Fibroblast of lung (primary cell): ENCODE measurements around the gene MLKL. TPM values are rescaled to one million over a fixed set of nuclear protein-coding genes. Genes with fewer than 3 reads are reported as not detected.
"Not testable (repeated sequence)": the region's sequence is repeated elsewhere in the genome, so short reads cannot be mapped to it uniquely, and the experiment has no call there.

Experiments used
- DNase-seq, 2 donors: peaks; one replicate each; pipeline versions ENCODE4 v3.0.0 to v3.0.0-alpha.2; 2010; ENCODE audit warnings: low read depth in 2 of 2
- H2AFZ ChIP-seq: 2 replicates; pipeline ENCODE4 v1.5.1; 2012; ENCODE audit warnings: low read length, control low read depth, inconsistent platforms
- H3K27ac ChIP-seq: 2 replicates; pipeline ENCODE4 v1.5.1; 2011; ENCODE audit warnings: low read length, control low read depth; ENCODE audit not compliant: insufficient read depth
- H3K27me3 ChIP-seq: 2 replicates; pipeline ENCODE4 v1.5.1; 2011; ENCODE audit warnings: mild to moderate bottlenecking, low read length; ENCODE audit not compliant: control insufficient read depth, insufficient read depth
- H3K36me3 ChIP-seq: 2 replicates; pipeline ENCODE4 v1.5.1; 2011; ENCODE audit warnings: low read length; ENCODE audit not compliant: control insufficient read depth, insufficient read depth
- H3K4me1 ChIP-seq: 2 replicates; pipeline ENCODE4 v1.5.1; 2011; ENCODE audit warnings: low read length; ENCODE audit not compliant: control insufficient read depth, insufficient read depth; ENCODE audit errors: extremely low read depth
- H3K4me2 ChIP-seq: 2 replicates; pipeline ENCODE4 v1.5.1; 2011; ENCODE audit warnings: low read length, control low read depth; ENCODE audit not compliant: insufficient read depth; ENCODE audit errors: extremely low read depth
- H3K4me3 ChIP-seq, 4 experiments: fragments of 200-600 bp in 1 of 4; sonication (generic) in 1 of 4; replicated peaks in 1 of 4; 2 replicates each; pipeline ENCODE4 v1.5.1; 2011 to 2016; ENCODE audit warnings: low read length in 4 of 4, low read depth in 3 of 4, mild to moderate bottlenecking in 3 of 4, control low read depth in 2 of 4, inconsistent platforms in 1 of 4, mixed read lengths in 1 of 4; ENCODE audit not compliant: insufficient read depth in 1 of 4; ENCODE audit errors: control extremely low read depth in 1 of 4
- H3K79me2 ChIP-seq: 2 replicates; pipeline ENCODE4 v1.5.1; 2012; ENCODE audit warnings: mild to moderate bottlenecking, low read length, inconsistent platforms; ENCODE audit not compliant: control insufficient read depth, insufficient read depth
- H3K9ac ChIP-seq: 2 replicates; pipeline ENCODE4 v1.5.1; 2011; ENCODE audit warnings: mild to moderate bottlenecking, low read length, control low read depth; ENCODE audit not compliant: insufficient read depth
- H3K9me3 ChIP-seq: 2 replicates; pipeline ENCODE4 v1.5.1; 2012; ENCODE audit warnings: low read depth, low read length; ENCODE audit not compliant: control insufficient read depth, insufficient read depth
- H4K20me1 ChIP-seq: 2 replicates; pipeline ENCODE4 v1.5.1; 2011; ENCODE audit warnings: low read length; ENCODE audit not compliant: control insufficient read depth, insufficient read depth; ENCODE audit errors: extremely low read depth
- EZH2 ChIP-seq: IDR thresholded peaks from 2 replicates; pipeline ENCODE4 v1.5.1; 2012; ENCODE audit warnings: low read length, control low read depth, mild to moderate bottlenecking; ENCODE audit errors: missing control alignments
- polyA plus RNA-seq, 2 donors: library from polyadenylated mRNA; depleted of rRNA in 1 of 2; stranded (reverse) in 1 of 2; unstranded in 1 of 2; fragments of >200 nt; gene quantifications; 2 replicates each; pipeline ENCODE4 v1.2.1, GENCODE V29; 2011 to 2012; ENCODE audit warnings: missing spikeins in 1 of 2
- total RNA-seq: library from RNA; depleted of rRNA; stranded (reverse); fragments of >200 nt; gene quantifications from 2 replicates; pipeline ENCODE4 v1.2.1, GENCODE V29; 2014
- TF ChIP-seq, protein P1 (sequence below), 2 donors: IDR thresholded peaks in 1 of 2; conservative IDR thresholded peaks in 1 of 2; 1 replicate in 1 of 2; 2 replicates in 1 of 2; pipeline ENCODE4 v1.5.1; 2011 to 2012; ENCODE audit warnings: low read length in 2 of 2, control low read depth in 1 of 2, inconsistent platforms in 1 of 2, low read depth in 1 of 2, mild to moderate bottlenecking in 1 of 2

Gene MLKL
- total and polyA plus RNA-seq, 2 donors (not counting 1 experiment from before 2014, with no cell fraction given), result 4.8 to 5.8 TPM

DNA sequence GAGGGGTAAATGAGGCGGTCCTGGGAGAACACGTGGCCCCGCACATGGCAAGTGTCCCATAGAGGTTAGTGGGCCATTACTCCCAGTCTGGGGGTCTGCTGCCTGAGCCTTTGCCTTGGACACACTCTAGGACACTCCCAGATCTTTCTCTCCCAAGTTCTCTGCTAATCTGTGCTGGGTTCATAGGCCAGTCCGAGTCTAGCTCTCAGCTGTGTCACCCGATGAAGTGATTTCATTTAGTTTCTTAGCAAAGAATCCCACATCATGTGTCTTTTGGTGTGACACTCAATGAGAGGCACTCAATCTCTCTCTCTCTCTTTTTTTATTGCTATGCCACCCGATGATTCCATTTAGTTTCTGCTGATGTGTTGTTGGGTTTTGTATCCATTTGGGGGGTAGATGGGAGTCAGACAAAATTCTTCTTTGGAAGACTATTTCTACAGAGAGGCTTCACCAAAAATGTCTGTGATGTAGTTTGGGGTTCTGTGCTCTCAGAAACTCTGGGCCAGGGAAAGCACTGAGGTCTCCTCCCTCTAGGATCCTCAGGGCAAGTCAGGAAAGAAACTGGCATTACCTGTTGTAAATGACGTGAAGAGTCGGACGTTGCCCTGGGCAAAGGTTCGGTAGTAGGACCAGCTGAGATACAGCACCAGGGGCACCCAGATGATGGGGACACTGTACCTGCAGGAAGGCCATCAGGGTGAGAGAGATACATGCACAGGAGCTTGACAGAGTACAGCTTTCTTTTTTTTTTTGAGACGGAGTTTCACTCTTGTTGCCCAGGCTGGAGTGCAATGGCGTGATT lies 25.2 kb upstream of the MLKL start:
- no peak for TF ChIP-seq EZH2
- TF ChIP-seq, protein P1, sequence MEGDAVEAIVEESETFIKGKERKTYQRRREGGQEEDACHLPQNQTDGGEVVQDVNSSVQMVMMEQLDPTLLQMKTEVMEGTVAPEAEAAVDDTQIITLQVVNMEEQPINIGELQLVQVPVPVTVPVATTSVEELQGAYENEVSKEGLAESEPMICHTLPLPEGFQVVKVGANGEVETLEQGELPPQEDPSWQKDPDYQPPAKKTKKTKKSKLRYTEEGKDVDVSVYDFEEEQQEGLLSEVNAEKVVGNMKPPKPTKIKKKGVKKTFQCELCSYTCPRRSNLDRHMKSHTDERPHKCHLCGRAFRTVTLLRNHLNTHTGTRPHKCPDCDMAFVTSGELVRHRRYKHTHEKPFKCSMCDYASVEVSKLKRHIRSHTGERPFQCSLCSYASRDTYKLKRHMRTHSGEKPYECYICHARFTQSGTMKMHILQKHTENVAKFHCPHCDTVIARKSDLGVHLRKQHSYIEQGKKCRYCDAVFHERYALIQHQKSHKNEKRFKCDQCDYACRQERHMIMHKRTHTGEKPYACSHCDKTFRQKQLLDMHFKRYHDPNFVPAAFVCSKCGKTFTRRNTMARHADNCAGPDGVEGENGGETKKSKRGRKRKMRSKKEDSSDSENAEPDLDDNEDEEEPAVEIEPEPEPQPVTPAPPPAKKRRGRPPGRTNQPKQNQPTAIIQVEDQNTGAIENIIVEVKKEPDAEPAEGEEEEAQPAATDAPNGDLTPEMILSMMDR (conservative IDR thresholded peaks at IDR 0.05 in 1 of 2, IDR thresholded peaks at IDR 0.05 in 1 of 2; ENCODE audit: low read depth in 1 of 2, low read length in 2 of 2), result no peak
- no peak overlapping the region for H3K4me2 ChIP-seq
- no peak overlapping the region for H3K9ac ChIP-seq
- H3K27me3 ChIP-seq, result no peaks in the 10 kb centered on the region
- H4K20me1 ChIP-seq, result no peaks in the 10 kb centered on the region
- no peak for DNase-seq
- H3K27ac ChIP-seq, result no peak overlapping the region
- no peak overlapping the region for H2AFZ ChIP-seq
- H3K4me3 ChIP-seq, result no peak overlapping the region
- H3K79me2 ChIP-seq, result no peaks in the 10 kb centered on the region
- H3K36me3 ChIP-seq, result no peaks in the 10 kb centered on the region
- H3K9me3 ChIP-seq, result no peaks in the 10 kb centered on the region
- no peaks in the 10 kb centered on the region for H3K4me1 ChIP-seq

- Histone ChIP-seq H4K20me1 (no peaks in the 10 kb centered on the region), H3K9ac (no peak overlapping the region), H3K36me3 (no peaks in the 10 kb centered on the region), H3K79me2 (no peaks in the 10 kb centered on the region), H3K4me3 (no peak overlapping the region), H3K27me3 (no peaks in the 10 kb centered on the region), H2AFZ (no peak overlapping the region), H3K27ac (no peak overlapping the region), H3K4me2 (peak overlapping the region; percentile 5), H3K4me1 (no peaks in the 10 kb centered on the region), H3K9me3 (no peaks in the 10 kb centered on the region)
- peak; percentile 45 to 85 for DNase-seq
- TF ChIP-seq, protein P1 (conservative IDR thresholded peaks at IDR 0.05 in 1 of 2, IDR thresholded peaks at IDR 0.05 in 1 of 2; ENCODE audit: low read depth in 1 of 2, low read length in 2 of 2), result peak; percentile 15 to 32
- no peak for TF ChIP-seq EZH2
These were observed 24.3 kb upstream of the MLKL start for GRCh38 chr16:74724820-74725549.

- Histone ChIP-seq H3K27ac (no peak overlapping the region), H3K9me3 (no peaks in the 10 kb centered on the region), H3K4me3 (no peak overlapping the region)
These were observed 22.6 kb upstream of the MLKL start for GRCh38 chr16:74723256-74723655.

GRCh38 chr16:74722156-74722555 lies 21.5 kb upstream of the MLKL start:
- not testable (repeated sequence) for H3K4me2 ChIP-seq, H3K27me3 ChIP-seq, H3K9me3 ChIP-seq, H3K27ac ChIP-seq, H4K20me1 ChIP-seq, DNase-seq, H3K4me3 ChIP-seq, H3K9ac ChIP-seq, H3K79me2 ChIP-seq, H2AFZ ChIP-seq, H3K36me3 ChIP-seq, H3K4me1 ChIP-seq

More at GRCh38 chr16:74723256-74723655, 22.6 kb upstream of the MLKL start:
- no peaks in the 10 kb centered on the region for H3K27me3 ChIP-seq
- H2AFZ ChIP-seq, result no peak overlapping the region
- H3K79me2 ChIP-seq, result no peaks in the 10 kb centered on the region
- H3K9ac ChIP-seq, result no peak overlapping the region
- TF ChIP-seq EZH2, result no peak
- TF ChIP-seq, protein P1 (conservative IDR thresholded peaks at IDR 0.05 in 1 of 2, IDR thresholded peaks at IDR 0.05 in 1 of 2; ENCODE audit: low read depth in 1 of 2, low read length in 2 of 2), result no peak
- H4K20me1 ChIP-seq, result no peaks in the 10 kb centered on the region
- H3K36me3 ChIP-seq, result no peaks in the 10 kb centered on the region
- no peak overlapping the region for H3K4me2 ChIP-seq
- H3K4me1 ChIP-seq, result no peaks in the 10 kb centered on the region
- DNase-seq, result no peak
